DOHH2 (cell line): Measurements from ENCODE around the gene PPP1R12A.

Experiments used
- H3F3A ChIP-seq: fragments of 200-600 bp; sonication (generic), shearing (Covaris generic); 2 replicates; pipeline ENCODE4 v1.6.0; 2016; ENCODE audit warnings: antibody characterized with exemption, mild to moderate bottlenecking; ENCODE audit not compliant: control insufficient read depth, insufficient read depth
- H3K27ac ChIP-seq: fragments of 200-600 bp; sonication (generic); 2 replicates; pipeline ENCODE4 v1.5.1; 2014; ENCODE audit warnings: low read depth, mild to moderate bottlenecking, low read length, moderate library complexity
- H3K27me3 ChIP-seq: fragments of 200-600 bp; sonication (generic); 2 replicates; pipeline ENCODE4 v1.6.1; 2014; ENCODE audit warnings: mild to moderate bottlenecking, low read length, mixed read lengths; ENCODE audit not compliant: control insufficient read depth
- H3K36me3 ChIP-seq: fragments of 200-600 bp; sonication (generic); 2 replicates; pipeline ENCODE4 v1.6.1; 2014; ENCODE audit warnings: mild to moderate bottlenecking, low read length, moderate library complexity, mixed read lengths; ENCODE audit not compliant: control insufficient read depth
- H3K4me1 ChIP-seq: fragments of 200-600 bp; sonication (generic); 2 replicates; pipeline ENCODE4 v1.6.1; 2014; ENCODE audit warnings: mild to moderate bottlenecking, low read length, mixed read lengths; ENCODE audit not compliant: control insufficient read depth
- H3K4me2 ChIP-seq: fragments of 200-600 bp; sonication (generic); 2 replicates; pipeline ENCODE4 v1.6.0; 2014; ENCODE audit warnings: mild to moderate bottlenecking, low read length, moderate library complexity
- H3K4me3 ChIP-seq: fragments of 200-600 bp; sonication (generic); 2 replicates; pipeline ENCODE4 v1.5.1; 2014; ENCODE audit warnings: mild to moderate bottlenecking, low read length, mixed read lengths
- H3K79me2 ChIP-seq: fragments of 200-600 bp; sonication (generic); 2 replicates; pipeline ENCODE4 v1.6.1; 2014; ENCODE audit warnings: mild to moderate bottlenecking, low read length, mixed read lengths; ENCODE audit not compliant: control insufficient read depth
- H3K9me2 ChIP-seq: fragments of 200-600 bp; sonication (generic); replicated peaks from 2 replicates; pipeline ENCODE4 v1.6.1; 2014; ENCODE audit warnings: mild to moderate bottlenecking, low read length, mixed read lengths; ENCODE audit not compliant: control insufficient read depth
- H3K9me3 ChIP-seq: fragments of 200-600 bp; sonication (generic); 2 replicates; pipeline ENCODE4 v1.6.1; 2014; ENCODE audit warnings: antibody characterized with exemption, low read length, mixed read lengths; ENCODE audit not compliant: control insufficient read depth, insufficient read depth
- H4K20me1 ChIP-seq: fragments of 200-600 bp; sonication (generic); 2 replicates; pipeline ENCODE4 v1.6.0; 2014; ENCODE audit warnings: low read depth, mild to moderate bottlenecking, antibody characterized with exemption, low read length, moderate library complexity; ENCODE audit not compliant: control insufficient read depth, insufficient read depth
- CTCF ChIP-seq: fragments of 200-600 bp; sonication (generic); IDR thresholded peaks from one replicate; pipeline ENCODE4 v1.5.1; 2014; ENCODE audit warnings: antibody characterized with exemption, mild to moderate bottlenecking, low read depth, low read length; ENCODE audit not compliant: poor library complexity, severe bottlenecking
- EZH2phosphoT487 ChIP-seq: fragments of 200-600 bp; sonication (generic); IDR thresholded peaks from 2 replicates; pipeline ENCODE4 v1.6.1; 2017; ENCODE audit warnings: borderline replicate concordance, mild to moderate bottlenecking, antibody characterized with exemption, low read length, moderate library complexity, mixed read lengths

Gene PPP1R12A

GRCh38 chr12:79769860-79770485 lies 164.9 kb downstream of the PPP1R12A start:
- H4K20me1 ChIP-seq = no peaks in the 10 kb centered on the region
- H3F3A ChIP-seq = no peaks in the 10 kb centered on the region
- H3K9me2 ChIP-seq = no peaks in the 10 kb centered on the region
- peaks cover 5% of the 10 kb centered on the region; the same call in 1 of the 2 replicates for H3K4me1 ChIP-seq
- no peaks in the 10 kb centered on the region for H3K79me2 ChIP-seq
- H3K4me3 ChIP-seq = no peak overlapping the region
- TF ChIP-seq CTCF (no peak), EZH2phosphoT487 (no peak)
- H3K27ac ChIP-seq = no peak overlapping the region
- no peaks in the 10 kb centered on the region for H3K9me3 ChIP-seq
- no peak overlapping the region for H3K4me2 ChIP-seq
- peaks cover 6% of the 10 kb centered on the region; the same call in 1 of the 2 replicates for H3K36me3 ChIP-seq
- 0 out of 2 replicates have a peak, but pooled peaks cover 3% of the 10 kb centered on the region for H3K27me3 ChIP-seq

- no peak overlapping the region for H3K4me3 ChIP-seq
- H3K36me3 ChIP-seq = no peaks in the 10 kb centered on the region
- no peaks in the 10 kb centered on the region for H3K9me3 ChIP-seq
- H3K27ac ChIP-seq = no peak overlapping the region
- no peak for TF ChIP-seq EZH2phosphoT487
- TF ChIP-seq CTCF = no peak
- no peaks in the 10 kb centered on the region for H3F3A ChIP-seq
- H4K20me1 ChIP-seq = no peaks in the 10 kb centered on the region
- H3K79me2 ChIP-seq = no peaks in the 10 kb centered on the region
- no peaks in the 10 kb centered on the region for H3K9me2 ChIP-seq
- 0 out of 2 replicates have a peak, but pooled peaks cover 3% of the 10 kb centered on the region for H3K27me3 ChIP-seq
- H3K4me1 ChIP-seq = peaks cover 5% of the 10 kb centered on the region; the same call in 1 of the 2 replicates
- H3K4me2 ChIP-seq = no peak overlapping the region
These were observed 165.6 kb downstream of the PPP1R12A start for GRCh38 chr12:79769189-79769859.

GRCh38 chr12:79766705-79767464 lies 168.0 kb downstream of the PPP1R12A start:
- TF ChIP-seq EZH2phosphoT487 = 0 out of 2 replicates have a peak, but pooled peaks have one; percentile 66
- no peak for TF ChIP-seq CTCF
- H3K4me1 ChIP-seq = peaks cover 5% of the 10 kb centered on the region; the same call in 1 of the 2 replicates
- H3K36me3 ChIP-seq = no peaks in the 10 kb centered on the region
- H3F3A ChIP-seq = peaks cover 2% of the 10 kb centered on the region; the same call in 1 of the 2 replicates
- 0 out of 2 replicates have a peak, but pooled peaks cover 3% of the 10 kb centered on the region for H3K27me3 ChIP-seq
- no peak overlapping the region for H3K27ac ChIP-seq
- no peak overlapping the region for H3K4me2 ChIP-seq
- no peak overlapping the region for H3K4me3 ChIP-seq
- H3K79me2 ChIP-seq = no peaks in the 10 kb centered on the region
- no peaks in the 10 kb centered on the region for H3K9me2 ChIP-seq
- H4K20me1 ChIP-seq = no peaks in the 10 kb centered on the region
- no peaks in the 10 kb centered on the region for H3K9me3 ChIP-seq
